ENCODE results near the gene PDLIM7. TPM values are rescaled to one million over a fixed set of nuclear protein-coding genes. Genes with fewer than 3 reads are reported as not detected.

The PDLIM7 gene
- total and polyA plus RNA-seq, 10 of the 15 experiments (the other 5 are each of a cell fraction or from before 2014, with no cell fraction given) = 0.82 to 36.6 (median 19.3) TPM

- TF ChIP-seq BMI1 (IDR thresholded peaks at IDR 0.05; ENCODE audit: borderline replicate concordance) (no peak), NFXL1 (IDR thresholded peaks at IDR 0.05; ENCODE audit: borderline replicate concordance) (no peak), BCL3 (IDR thresholded peaks at IDR 0.05; ENCODE audit: borderline replicate concordance, insufficient read depth, low read depth, low read length, poor library complexity, severe bottlenecking) (peak; percentile 9), STAT1 (conservative IDR thresholded peaks at IDR 0.05) (no peak), TAF1 (IDR thresholded peaks at IDR 0.05; ENCODE audit: borderline replicate concordance, low read depth, low read length) (no peak), RB1 (IDR thresholded peaks at IDR 0.05; ENCODE audit: borderline replicate concordance) (peak; percentile 21; the same call in 1 of the 2 replicates), JUNB (IDR thresholded peaks at IDR 0.05) (no peak), MXI1 (IDR thresholded peaks at IDR 0.05; ENCODE audit: low read depth, low read length) (peak; percentile 2), ETV6 (conservative IDR thresholded peaks at IDR 0.05 in 1 of 2, IDR thresholded peaks at IDR 0.05 in 1 of 2; ENCODE audit: borderline replicate concordance in 1 of 2, low read depth in 1 of 2) (no peak), SREBF1 (IDR thresholded peaks at IDR 0.05; ENCODE audit: low read length) (no peak), POLR2AphosphoS2 (IDR thresholded peaks at IDR 0.05; ENCODE audit: low read depth, low read length) (peak; percentile 78; the same call in 1 of the 2 replicates), NR2F1 (conservative IDR thresholded peaks at IDR 0.05) (0 out of 2 replicates have a peak, but pooled peaks have one; percentile 2), NR2C1 (IDR thresholded peaks at IDR 0.05) (no peak), BCL11A (IDR thresholded peaks at IDR 0.05; ENCODE audit: low read depth, low read length) (no peak), IKZF2 (IDR thresholded peaks at IDR 0.05) (peak in 1 of 2 experiments; percentile 51; a peak in 2 of 4 replicates), GABPA (IDR thresholded peaks at IDR 0.05; ENCODE audit: low read depth) (no peak), TCF7 (IDR thresholded peaks at IDR 0.05; ENCODE audit: borderline replicate concordance) (no peak), SRF (IDR thresholded peaks at IDR 0.05; ENCODE audit: low read depth in 2 of 2, low read length in 2 of 2) (no peak), EP300 (IDR thresholded peaks at IDR 0.05; ENCODE audit: borderline replicate concordance in 1 of 2, control insufficient read depth in 1 of 2, low read depth in 2 of 2, low read length in 2 of 2) (no peak), BHLHE40 (IDR thresholded peaks at IDR 0.05; ENCODE audit: borderline replicate concordance in 1 of 2, low read depth in 2 of 2, low read length in 1 of 2) (no peak), SMARCA5 (IDR thresholded peaks at IDR 0.05) (peak; percentile 26; the same call in 1 of the 2 replicates), ZNF687 (IDR thresholded peaks at IDR 0.05) (0 out of 2 replicates have a peak, but pooled peaks have one; percentile 14)
- TF ChIP-seq, protein P1, sequence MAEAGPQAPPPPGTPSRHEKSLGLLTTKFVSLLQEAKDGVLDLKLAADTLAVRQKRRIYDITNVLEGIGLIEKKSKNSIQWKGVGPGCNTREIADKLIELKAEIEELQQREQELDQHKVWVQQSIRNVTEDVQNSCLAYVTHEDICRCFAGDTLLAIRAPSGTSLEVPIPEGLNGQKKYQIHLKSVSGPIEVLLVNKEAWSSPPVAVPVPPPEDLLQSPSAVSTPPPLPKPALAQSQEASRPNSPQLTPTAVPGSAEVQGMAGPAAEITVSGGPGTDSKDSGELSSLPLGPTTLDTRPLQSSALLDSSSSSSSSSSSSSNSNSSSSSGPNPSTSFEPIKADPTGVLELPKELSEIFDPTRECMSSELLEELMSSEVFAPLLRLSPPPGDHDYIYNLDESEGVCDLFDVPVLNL (IDR thresholded peaks at IDR 0.05; ENCODE audit: low read depth, low read length) = no peak; the same call in 1 of the 2 replicates
Observed at GRCh38 chr5:177455661-177456590, 41.5 kb downstream of the PDLIM7 start (continued).

Measured in GM12878 (cell line).